Frontal cortex (tissue), 4 donors: Measurements from ENCODE around the gene IKZF5. TPM values are rescaled to one million over a fixed set of nuclear protein-coding genes. Genes with fewer than 3 reads are reported as not detected.
A peak's percentile ranks its signal among the peaks of the same experiment; 100 is the strongest.

Experiments
- DNase-seq, 2 donors: peaks; one replicate each; pipeline ENCODE4 v3.0.0; 2012; ENCODE audit warnings: low spot score in 2 of 2
- FAIRE-seq: peaks from 2 replicates; lab custom pipeline; 2012; peaks lifted over from hg19 to GRCh38; lab: Jason Lieb, UNC
- total RNA-seq: library from RNA; depleted of rRNA; stranded (reverse); fragments of >200 nt; gene quantifications from one replicate; pipeline ENCODE4 v1.2.3, GENCODE V29; 2014
- donor health status: control.
- donor health status: control.
- donor health status: control.

IKZF5 gene
- total RNA-seq, 1 donor from 2014 or later = 9.8 TPM

DNA sequence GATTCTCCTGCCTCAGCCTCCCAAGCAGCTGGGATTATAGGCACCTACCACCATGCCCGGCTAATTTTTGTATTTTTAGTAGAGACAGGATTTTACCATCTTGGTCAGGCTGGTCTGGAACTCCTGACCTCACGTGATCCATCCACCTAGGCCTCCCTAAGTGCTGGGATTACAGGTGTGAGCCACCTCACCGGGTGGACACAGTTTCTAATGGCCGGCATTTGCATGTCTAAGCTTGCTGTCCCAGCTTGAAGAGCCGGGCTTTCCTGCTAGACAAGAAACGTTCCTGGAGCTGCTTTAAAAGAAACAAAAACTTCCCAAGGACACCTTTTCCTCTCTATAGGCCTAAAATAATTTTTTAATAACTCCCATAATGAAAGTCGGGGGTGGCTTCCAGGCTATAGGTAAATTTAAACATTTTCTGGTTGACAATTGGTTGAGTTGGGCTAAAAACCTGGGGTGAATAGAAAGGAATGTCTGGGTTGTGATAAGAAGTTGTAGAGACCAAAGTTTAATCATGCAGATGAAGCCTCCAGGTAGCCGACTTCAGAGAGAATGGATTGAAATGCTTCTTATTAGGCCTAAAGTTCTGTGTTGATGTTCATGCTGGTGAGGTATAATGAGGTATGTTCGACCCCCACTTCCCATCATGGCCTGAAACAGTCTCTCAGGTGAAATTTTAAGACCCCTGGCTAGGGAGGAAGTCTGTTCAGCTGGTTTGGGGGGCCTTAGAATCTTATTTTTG, 9.0 kb upstream of the IKZF5 start:
- no peak for FAIRE-seq
- DNase-seq = no peak

DNA sequence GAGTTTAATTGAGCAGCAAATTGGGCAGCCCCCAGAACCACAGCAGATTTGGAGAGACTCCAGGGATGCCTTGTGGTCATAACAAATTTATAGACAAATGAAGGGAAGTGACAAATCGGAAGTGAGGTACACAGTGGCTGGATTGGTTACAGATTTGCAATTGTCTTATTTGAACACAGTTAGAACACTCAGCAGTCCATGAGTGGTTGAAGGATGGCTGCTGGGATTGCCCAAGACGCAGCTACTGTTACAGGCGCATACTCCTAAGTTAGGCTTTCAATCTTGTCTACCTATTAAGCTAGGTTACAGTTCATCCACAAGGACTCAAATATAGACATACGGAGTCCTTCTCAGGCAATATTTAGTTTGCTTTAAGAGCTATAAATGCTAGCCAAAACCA, 7.6 kb upstream of the IKZF5 start:
- DNase-seq (no peak), FAIRE-seq (no peak)

DNA sequence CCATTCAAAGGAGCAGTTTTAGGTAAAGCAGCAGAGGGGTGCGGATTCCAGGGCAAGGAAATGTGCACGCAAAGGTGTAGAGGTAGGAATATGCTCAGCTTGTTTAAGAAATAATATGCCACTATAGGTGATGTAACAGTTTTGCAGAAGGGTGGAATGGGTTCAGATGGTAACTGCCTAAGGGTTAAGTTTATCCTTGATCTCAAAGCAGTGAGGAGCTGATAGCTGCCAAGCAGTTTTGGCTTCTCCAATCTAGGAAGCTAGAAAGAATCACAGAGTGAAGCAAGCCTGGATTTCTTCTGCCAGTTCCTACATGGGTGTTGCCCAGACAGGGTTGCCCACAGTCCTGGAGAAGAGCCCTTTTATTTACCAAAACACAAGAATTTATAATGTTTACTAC, 6.2 kb upstream of the IKZF5 start:
- DNase-seq (no peak), FAIRE-seq (no peak)

DNA sequence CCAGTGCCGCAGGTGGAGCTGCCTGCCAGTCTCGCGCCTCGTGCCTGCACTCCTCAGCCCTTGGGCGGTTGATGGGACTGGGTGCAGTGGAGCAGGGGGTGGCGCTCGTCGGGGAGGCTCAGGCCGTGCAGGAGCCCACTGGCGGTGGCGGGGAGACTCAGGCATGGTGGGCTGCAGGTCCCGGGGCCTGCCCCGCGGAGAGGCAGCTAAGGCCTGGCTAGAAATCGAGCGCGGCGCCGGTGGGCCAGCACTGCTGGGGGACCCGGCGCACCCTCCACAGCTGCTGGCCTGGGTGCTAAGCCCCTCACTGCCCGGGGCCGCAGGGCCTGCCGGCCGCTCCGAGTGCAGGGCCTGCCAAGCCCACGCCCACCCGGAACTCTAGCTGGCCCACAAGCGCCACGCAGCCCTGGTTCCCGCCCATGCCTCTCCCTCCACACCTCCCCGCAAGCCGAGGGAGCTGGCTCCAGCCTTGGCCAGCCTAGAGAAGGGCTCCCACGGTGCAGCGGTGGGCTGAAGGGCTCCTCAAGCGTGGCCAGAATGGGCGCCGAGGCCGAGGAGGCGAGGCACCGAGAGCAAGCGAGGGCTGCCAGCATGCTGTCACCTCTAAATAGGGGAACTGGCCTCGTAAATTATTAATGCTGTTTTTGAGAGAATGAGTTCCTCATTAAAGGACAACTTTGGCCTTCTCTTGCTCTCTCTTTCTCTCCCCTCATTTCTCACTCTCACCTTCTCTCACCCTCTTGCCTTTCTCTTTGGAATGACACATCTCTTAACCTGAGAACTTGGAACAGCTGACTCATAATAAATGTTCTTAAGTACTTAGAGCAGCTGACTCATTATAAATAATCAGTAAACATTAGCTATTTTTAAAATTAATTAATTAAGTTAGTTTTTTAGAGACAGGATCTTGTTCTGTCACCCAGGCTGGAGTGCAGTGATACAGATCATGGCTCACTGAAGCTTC, 5.1 kb upstream of the IKZF5 start:
- FAIRE-seq (no peak), DNase-seq (no peak)

DNA sequence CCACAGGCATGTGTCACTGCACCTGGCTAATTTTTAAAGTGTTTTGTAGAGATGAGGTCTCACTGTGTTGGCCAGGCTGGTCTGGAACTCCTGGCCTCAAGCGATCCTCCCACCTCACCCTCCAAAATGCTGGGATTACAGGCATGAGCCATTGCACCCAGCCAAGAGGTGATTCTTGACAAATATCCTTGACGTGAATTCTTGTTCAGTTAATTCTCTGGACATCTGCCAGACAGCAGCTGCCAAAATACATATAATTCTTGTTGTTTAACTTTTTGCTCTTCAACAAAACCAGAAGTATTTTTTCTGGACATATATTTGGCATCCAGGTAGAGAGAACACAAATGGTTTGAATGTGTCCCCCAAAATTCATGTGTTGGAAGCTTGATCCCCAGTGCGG, 3.4 kb upstream of the IKZF5 start:
- no peak for DNase-seq
- no peak for FAIRE-seq

DNA sequence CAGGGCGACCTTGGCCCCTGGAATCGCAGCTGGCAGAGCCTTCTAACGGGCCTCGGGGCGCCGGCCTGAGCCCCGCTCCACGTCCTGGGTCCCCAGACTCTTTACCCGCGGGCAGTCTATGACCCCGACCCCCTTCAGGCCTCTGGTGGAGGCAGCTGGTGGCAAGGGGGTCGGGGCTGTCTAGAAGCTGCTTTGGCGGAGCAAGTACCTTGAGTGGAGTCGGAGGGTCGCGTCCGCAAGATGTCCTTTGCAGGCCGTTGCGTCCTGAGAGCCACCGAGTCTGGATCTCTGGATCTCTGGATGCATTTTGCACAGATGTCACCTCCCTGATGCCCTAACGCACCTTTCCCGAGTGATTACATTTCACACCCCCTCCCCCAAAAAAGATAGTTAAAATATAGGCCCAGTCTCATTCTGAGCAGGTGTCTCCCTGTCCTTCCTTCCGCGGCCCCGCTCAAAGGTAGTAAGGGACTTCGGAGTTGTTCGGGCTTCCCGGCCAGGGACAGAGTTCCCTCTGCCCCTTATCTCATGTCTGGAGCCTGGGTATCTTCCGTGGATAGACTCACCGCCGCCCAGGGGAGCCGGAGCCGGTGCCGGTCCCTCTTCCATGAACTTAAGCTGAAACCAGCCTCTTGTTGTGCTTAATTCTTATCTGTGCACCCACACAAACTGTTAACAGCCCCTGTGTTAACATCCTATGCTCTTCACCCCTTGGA, 668 bp upstream of the IKZF5 start:
- peak; percentile 34 to 46 for DNase-seq
- FAIRE-seq = no peak

DNA sequence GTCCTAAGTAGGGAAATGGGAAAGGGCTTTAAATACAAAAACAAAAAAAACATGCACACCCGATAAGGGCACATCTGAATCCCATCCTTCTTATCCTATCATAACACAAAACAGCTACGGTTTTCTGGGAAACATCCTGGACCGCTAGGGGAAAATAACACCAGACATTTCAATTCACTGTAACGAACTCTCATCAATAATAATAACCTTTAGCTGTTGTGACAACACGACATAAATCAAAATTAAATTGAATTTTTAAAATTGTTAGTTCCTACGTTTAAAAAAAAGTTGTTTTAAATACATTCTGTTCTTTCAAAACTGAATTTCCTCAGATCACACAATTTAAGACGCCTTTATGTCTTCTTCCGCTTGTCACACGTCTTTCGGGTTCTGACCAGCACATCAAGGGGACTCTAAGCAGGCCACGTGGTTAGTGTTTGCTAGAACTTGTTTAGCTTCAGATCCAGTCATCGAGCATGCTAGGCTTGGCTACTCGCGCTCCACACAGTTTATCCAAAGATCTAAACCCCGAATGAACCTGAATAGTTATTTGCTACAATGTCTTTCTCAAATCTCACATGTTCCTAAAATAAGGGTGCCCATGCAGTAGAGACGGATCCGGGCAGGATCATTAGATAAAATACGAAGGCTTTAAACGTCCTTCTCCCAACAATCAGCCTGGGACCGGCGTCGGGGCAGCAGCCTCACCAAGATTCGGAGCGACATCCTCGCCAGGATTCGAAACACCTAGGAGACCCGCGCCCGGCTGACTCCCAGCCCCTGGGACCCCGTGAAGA, 839 bp downstream of the IKZF5 start:
- DNase-seq (peak; percentile 29 to 55), FAIRE-seq (no peak)

DNA sequence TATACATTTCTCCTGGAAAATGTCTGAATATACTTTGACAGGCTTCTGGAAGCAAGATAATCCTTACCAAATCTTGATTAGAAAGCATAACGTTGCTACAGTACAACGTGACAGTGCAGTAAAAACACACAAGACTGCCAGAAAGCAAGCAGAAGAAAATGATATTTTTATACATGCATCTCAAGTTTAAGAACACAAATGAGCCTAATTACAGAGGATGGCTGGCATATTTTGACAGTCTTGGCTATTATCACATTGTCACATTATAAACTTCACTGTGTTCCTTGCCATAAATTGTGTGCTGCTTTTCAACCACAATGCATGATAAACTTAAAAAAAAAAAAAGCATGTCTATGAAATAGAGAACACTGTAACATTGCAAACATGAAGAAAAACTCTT, 4.3 kb downstream of the IKZF5 start:
- FAIRE-seq (no peak), DNase-seq (no peak)

DNA sequence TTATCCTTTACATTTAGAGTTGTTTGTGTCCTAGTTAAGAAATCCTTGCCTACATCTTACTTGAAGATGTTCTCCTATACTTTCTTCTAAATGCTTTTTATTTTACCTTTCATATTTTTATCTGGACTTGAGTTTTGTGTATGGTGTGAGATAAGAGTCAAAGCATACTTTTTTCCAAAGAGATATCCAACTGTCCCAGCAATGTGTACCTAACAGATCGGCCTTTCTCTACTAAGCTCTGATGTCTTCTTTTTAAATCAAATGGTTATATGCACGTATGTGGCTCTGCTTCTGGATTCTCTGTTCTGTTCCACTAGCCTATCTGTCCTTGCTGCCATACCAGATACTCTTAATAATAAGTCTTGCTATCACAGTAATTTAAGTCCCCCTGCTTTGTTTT, 7.2 kb downstream of the IKZF5 start:
- no peak for FAIRE-seq
- DNase-seq = no peak

DNA sequence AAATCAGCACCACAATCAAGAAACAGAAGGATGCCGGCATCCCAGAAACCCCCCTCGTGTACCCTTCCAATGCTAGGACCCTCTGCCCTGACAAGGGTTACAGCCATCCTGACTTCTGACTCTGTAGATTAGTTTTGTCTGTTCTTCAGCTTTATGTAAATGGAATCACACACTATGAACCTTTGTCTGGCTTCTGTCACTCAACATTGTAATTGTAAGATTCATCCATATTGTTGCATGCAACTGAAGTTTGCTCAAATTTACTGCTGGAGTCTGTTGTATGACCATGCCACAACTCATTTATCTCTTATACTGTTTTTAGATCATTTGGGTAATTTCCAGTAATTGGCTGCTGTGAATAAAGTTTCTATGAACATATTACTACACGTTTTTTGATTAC, 8.4 kb downstream of the IKZF5 start:
- DNase-seq (no peak), FAIRE-seq (no peak)

DNA sequence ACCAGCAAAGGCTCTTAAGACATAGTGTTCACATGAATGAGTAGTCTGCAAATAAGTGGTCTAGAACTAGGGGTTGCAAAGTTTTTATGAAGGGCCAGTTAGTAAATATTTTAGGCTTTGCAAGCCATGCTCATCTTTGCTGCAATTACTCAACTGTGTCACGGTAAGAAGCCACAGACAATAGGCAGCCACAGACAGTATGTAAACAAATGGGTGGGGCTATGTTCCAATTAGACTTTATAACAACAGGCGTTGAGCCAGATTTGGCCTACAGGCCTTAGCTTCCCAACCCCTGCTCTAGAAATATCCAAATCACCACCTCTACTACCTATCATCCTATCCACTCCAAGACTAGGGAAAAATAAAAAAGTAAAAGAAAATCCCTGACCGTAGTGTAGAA, 9.2 kb downstream of the IKZF5 start:
- FAIRE-seq (no peak), DNase-seq (no peak)

DNA sequence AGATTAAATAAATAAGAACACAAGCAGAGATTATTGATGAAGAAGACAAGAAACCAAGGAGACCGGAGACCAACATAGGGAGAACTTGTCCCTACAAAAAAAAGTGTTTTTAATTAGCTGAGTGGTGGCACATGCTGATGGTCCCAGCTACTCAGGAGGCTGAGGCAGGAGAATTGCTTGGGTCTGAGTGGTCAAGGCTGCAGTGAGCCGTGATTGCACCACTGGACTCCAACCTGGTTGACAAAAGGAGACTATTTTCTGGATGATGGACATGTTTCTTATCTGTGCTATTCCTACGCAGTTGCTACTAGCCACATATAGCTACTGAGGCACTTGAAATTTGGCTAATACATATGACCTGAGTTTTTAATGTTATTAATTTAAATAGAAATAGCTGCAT, 9.7 kb downstream of the IKZF5 start:
- no peak for FAIRE-seq
- DNase-seq = no peak

DNA sequence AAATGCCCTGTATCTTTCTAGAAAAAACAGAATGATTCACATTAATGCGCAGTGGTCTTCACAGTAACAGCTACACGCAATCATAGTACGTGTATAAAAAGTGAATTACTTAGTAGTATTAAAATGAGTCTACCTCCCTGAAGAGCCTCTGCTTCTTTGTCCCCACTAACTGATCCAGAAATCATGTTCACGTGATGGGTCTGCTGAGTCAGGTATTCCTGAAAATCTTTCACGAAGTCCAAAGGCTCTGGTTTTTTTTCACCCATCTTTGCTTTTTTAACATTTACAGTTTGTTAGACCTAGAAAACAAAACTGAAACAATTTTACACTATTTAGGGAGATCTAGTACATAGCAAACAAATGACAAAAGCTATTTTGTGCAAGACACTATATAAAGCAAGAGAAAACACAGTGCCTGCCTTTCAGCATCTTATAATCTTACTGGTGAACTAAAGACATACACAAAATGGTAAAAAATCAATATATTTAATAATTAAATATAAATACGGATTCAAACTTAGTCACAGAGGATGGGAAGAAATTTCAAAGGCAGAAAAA, 10.2 kb downstream of the IKZF5 start:
- no peak for DNase-seq
- no peak for FAIRE-seq

DNA sequence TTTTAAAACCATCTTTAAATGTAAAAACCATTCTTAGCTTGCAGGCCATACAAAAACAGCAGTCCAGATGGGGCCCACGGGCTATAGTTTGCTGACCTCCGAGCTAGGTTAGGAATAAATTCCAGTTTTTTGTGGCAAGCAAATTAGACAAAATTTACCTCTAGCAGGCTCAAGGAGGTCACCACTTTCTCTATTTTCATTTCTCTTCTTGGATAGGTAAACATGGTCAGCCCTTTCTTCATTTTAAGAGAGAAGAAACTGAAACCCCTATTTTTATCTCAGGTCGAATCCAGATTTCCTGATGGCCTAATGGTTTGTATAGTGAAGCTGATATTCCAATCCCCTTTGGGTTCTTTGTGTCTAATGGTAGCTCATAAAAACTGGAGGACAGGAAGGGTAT, 10.7 kb downstream of the IKZF5 start:
- no peak for FAIRE-seq
- DNase-seq = no peak

DNA sequence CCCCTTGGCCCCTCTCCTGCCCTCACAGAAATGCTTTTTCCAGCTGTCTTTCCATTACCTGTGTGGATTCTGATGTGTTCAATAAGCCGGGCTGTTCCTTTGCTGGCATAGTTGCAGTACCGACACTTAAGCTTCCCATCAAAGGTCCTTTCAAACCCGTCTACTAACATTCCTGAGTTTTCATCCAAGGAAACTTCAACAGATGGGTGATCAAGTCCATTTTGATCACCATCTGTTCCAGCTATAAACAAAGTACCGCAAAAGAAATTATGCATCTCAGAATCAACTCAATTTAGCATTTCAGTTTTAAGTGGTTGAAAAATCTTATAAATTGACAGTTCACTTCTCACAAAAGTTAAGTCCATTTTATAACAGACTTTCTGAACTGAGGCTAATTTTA, 12.7 kb downstream of the IKZF5 start:
- no peak for DNase-seq
- no peak for FAIRE-seq

DNA sequence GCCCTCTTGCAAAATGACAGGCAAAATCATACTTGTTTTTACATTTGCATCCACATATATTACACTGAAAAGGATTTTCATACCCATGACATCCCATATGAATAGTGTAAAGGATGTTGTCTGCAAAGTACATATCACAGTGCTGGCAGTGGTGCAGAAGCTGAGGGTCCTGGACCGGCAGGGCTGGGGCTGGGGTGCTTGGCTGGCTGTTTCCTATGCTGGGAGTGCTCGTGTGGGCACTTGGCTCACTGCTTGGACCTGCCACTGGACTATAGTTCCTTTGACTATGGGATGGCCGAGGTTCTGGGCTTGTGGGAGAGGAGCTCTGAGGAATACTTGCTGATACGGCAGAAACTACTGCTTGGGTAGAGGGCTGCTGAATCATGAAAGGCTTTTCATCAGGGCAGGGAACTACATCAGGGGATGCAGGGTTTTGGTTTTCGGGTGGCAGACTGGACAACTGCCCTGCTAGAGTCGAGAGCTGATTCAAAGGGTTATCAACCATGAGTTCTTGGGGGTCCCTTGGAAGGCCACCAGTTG, 14.7 kb downstream of the IKZF5 start:
- FAIRE-seq (no peak), DNase-seq (no peak)

DNA sequence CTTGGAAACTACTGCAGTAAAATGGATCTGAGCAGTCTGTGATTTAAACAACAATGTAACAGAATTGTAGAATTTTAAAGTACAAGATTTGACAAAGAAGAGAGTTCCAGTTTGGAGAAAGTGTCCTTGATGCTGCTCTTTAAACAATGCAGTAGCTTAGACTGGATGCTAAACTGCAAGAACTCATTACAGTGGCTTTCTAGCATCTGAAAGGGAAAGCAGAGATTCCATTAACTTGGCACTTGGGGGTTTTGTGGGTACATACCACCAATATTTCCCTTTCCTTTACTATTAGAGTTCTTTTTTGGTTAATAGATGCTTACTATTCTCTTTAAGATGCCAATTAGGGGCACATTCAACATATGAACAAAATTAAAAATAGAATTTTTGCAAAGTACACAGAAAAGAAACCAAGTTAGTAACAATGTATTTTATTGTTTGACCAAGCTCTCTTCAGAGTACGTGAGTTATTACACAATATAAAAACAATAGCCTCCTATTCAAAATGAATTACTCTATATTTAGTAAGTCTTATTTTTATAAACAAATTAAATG, 16.5 kb downstream of the IKZF5 start:
- FAIRE-seq = peak; percentile 74
- DNase-seq = no peak

DNA sequence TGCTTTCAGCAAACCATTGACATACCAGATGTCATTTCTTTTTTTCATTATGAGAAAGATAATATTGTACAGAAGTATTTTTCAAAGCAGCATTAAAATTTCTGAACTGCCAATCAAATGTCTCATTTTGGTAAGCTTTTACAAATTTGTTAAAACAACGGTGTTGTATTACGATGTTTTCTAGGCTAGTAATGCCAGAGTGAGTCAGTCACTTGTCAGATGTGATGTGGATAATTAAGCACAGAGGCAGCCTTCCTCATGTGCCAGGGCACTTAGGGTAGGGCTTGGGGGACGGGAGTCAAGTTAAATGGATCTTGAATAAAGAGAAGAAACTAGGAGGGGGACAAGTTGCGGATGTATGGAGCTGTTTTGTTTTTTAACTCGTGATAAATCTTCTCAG, 18.3 kb downstream of the IKZF5 start:
- no peak for FAIRE-seq
- DNase-seq = no peak

DNA sequence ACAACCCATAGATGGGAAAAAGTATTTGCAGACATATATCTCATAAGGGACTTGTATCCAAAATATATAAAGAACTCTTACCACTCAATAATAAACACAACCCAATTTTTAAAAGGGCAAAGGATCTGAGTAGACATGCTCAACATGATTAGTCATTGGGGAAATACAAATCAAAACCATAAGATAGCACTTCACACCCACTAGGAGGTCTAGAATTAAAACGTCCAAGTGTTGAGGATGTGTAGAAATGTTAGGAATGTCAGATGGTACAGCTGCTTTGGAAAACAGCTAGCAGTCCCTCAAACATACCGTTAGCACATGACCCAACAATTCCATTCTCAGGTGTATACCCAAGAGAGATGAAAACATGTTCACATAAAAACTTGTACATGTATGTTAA, 20.1 kb downstream of the IKZF5 start:
- FAIRE-seq (no peak), DNase-seq (no peak)
